ENCODE measurements around the gene HYOU1.
A peak's percentile ranks its signal among the peaks of the same experiment; 100 is the strongest.

HYOU1 gene

DNA sequence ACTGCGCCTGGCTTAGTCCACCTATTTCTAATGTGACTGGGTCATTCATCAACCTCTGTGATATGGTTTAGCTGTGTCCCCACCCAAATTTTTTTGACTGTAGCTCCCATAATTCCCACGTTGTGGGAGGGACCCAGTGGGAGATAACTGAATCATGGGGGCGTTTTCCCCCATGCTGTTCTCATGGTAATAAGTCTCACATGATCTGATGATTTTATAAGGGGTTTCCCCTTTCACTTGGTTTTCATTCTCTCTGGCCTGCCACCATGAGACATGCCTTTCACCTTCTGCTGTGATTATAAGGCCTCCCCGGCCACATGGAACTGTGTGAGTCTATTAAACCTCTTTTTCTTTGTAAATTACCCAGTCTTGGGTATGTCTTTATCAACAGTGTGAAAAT, 50.3 kb downstream of the HYOU1 start:
- Histone ChIP-seq H3K27ac (ENCODE audit: insufficient read depth, low read length, poor library complexity, severe bottlenecking) (no peak overlapping the region), H3K9me3 (ENCODE audit: control insufficient read depth, low read length) (no peaks in the 10 kb centered on the region), H3K4me3 (ENCODE audit: insufficient read depth, low read depth, low read length, poor library complexity, severe bottlenecking) (no peak overlapping the region), H3K27me3 (replicated peaks; ENCODE audit: control insufficient read depth, insufficient read depth, low read length, poor library complexity, severe bottlenecking) (no peaks in the 10 kb centered on the region), H3K36me3 (ENCODE audit: control insufficient read depth, insufficient read depth, low read length) (peaks cover 40% of the 10 kb centered on the region), H3K4me1 (ENCODE audit: control insufficient read depth, insufficient read depth, low read length, poor library complexity, severe bottlenecking) (no peaks in the 10 kb centered on the region)
- no peak for DNase-seq

DNA sequence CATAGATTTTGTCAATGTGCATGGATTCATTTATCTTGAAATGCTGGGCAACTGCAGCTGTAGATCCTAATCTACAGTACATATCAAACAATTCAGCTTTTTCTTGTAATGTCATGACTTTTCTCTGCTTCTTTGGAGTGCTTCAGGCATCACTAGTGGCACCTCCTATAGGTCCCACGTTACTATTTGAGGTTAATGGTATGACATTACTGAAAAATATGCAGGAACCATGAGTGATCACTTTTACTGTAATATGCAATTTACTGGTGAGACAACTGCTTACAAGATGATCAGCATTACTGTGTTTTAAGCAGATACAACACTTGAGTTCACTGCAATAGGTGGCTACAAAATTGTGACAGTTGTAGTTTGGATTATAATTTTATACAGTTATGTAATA, 56.1 kb downstream of the HYOU1 start:
- Histone ChIP-seq H3K9me3 (ENCODE audit: control insufficient read depth, low read length) (no peaks in the 10 kb centered on the region), H3K4me1 (ENCODE audit: control insufficient read depth, insufficient read depth, low read length, poor library complexity, severe bottlenecking) (peaks cover 17% of the 10 kb centered on the region), H3K27me3 (replicated peaks; ENCODE audit: control insufficient read depth, insufficient read depth, low read length, poor library complexity, severe bottlenecking) (no peaks in the 10 kb centered on the region), H3K36me3 (ENCODE audit: control insufficient read depth, insufficient read depth, low read length) (peaks cover 29% of the 10 kb centered on the region), H3K27ac (ENCODE audit: insufficient read depth, low read length, poor library complexity, severe bottlenecking) (no peak overlapping the region), H3K4me3 (ENCODE audit: insufficient read depth, low read depth, low read length, poor library complexity, severe bottlenecking) (no peak overlapping the region)
- no peak for DNase-seq

DNA sequence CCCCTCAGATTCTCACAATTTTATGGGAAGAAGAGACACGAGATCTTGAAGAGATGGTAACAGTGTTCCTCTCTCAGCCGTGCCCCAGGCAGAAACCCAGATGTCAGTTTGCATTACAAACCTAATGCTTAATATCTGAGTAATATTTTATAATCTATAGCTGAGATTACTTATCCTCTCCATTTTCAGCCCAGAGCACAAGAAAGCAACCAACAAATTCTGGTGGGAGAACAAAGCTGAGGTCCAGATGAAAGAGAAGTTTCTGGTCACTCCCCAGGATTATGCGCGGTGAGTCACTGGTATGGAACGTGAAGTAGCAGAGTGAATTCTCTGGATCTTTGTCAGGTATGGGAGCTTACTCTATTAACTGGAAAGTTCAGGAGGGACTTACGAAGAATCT, 58.2 kb downstream of the HYOU1 start:
- H3K4me1 ChIP-seq (ENCODE audit: control insufficient read depth, insufficient read depth, low read length, poor library complexity, severe bottlenecking): peaks cover 17% of the 10 kb centered on the region
- H3K9me3 ChIP-seq (ENCODE audit: control insufficient read depth, low read length): no peaks in the 10 kb centered on the region
- H3K36me3 ChIP-seq (ENCODE audit: control insufficient read depth, insufficient read depth, low read length): peaks cover 25% of the 10 kb centered on the region
- peak overlapping the region; percentile 85 for H3K27ac ChIP-seq (ENCODE audit: insufficient read depth, low read length, poor library complexity, severe bottlenecking)
- H3K4me3 ChIP-seq (ENCODE audit: insufficient read depth, low read depth, low read length, poor library complexity, severe bottlenecking): peak overlapping the region; percentile 78
- no peak for DNase-seq
- no peaks in the 10 kb centered on the region for H3K27me3 ChIP-seq (replicated peaks; ENCODE audit: control insufficient read depth, insufficient read depth, low read length, poor library complexity, severe bottlenecking)

DNA sequence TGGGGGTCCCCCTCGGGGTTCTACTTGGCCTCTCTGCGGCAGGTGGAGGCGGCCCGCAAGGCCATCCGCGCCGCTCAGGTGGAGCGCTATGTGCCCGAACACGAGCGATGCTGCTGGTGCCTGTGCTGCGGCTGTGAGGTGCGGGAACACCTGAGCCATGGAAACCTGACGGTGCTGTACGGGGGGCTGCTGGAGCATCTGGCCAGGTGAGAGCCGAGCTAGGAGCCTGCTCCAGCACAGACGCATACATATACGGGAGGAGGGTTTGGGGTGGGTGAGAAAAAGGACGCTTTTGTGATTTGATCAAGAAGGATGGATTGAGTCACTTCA, 58.7 kb downstream of the HYOU1 start:
- H3K9me3 ChIP-seq (ENCODE audit: control insufficient read depth, low read length): no peaks in the 10 kb centered on the region
- H3K27me3 ChIP-seq (replicated peaks; ENCODE audit: control insufficient read depth, insufficient read depth, low read length, poor library complexity, severe bottlenecking): no peaks in the 10 kb centered on the region
- no peak for DNase-seq

DNA sequence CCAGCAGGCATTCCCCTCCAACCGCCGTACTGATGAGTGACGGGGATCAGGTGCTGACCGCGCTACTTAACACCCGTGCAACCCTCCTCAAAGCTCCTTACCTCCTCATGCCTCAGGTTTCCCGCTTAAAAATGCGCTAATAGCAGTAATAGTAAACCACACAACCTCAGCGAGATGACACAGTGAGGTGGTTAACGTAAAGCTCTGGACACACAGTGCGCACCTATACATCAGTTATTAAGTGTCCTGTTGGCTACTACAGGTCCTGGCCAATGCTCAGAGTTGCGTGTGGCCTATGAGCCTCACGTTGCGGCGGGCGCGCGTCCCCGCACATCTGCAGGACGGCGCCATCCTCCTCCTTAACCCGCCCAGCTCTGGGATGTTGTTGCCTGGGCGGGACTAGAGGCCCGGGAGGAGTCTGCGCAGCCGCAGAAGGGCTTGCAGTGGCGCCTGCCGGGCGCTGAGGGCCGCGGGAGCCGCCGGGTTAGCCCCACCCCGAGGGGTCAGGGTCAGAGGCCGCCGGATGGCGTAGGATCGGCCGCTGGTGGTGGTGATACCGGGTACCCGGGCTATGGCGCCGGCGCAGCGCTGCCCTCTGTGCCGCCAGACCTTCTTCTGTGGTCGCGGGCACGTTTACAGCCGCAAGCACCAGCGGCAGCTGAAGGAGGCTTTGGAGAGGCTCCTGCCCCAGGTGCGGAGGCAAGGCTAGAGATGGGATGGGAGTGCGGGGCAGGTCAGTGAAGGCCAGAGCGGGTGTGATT, 59.2 kb downstream of the HYOU1 start, which contains the start of gene CENATAC:
Gene CENATAC, plus strand, starts transcription at position 512 of the 761 bp plus-strand sequence. Its CDS starts 60 bp downstream, at position 572.
- Histone ChIP-seq H3K9me3 (ENCODE audit: control insufficient read depth, low read length) (no peaks in the 10 kb centered on the region), H3K4me1 (ENCODE audit: control insufficient read depth, insufficient read depth, low read length, poor library complexity, severe bottlenecking) (peaks cover 17% of the 10 kb centered on the region), H3K4me3 (ENCODE audit: insufficient read depth, low read depth, low read length, poor library complexity, severe bottlenecking) (peak within 1 kb of the TSS; percentile 78), H3K27ac (ENCODE audit: insufficient read depth, low read length, poor library complexity, severe bottlenecking) (peak within 1 kb of the TSS; percentile 85), H3K27me3 (replicated peaks; ENCODE audit: control insufficient read depth, insufficient read depth, low read length, poor library complexity, severe bottlenecking) (no peaks in the 10 kb centered on the region), H3K36me3 (ENCODE audit: control insufficient read depth, insufficient read depth, low read length) (peaks cover 20% of the 10 kb centered on the region)
- DNase-seq: peak; percentile 92 to 96 (median 93)

More for the DNA sequence above, 58.7 kb downstream of the HYOU1 start:
- peak overlapping the region; percentile 78 for H3K4me3 ChIP-seq (ENCODE audit: insufficient read depth, low read depth, low read length, poor library complexity, severe bottlenecking)
- H3K36me3 ChIP-seq (ENCODE audit: control insufficient read depth, insufficient read depth, low read length): peaks cover 25% of the 10 kb centered on the region
- peaks cover 17% of the 10 kb centered on the region for H3K4me1 ChIP-seq (ENCODE audit: control insufficient read depth, insufficient read depth, low read length, poor library complexity, severe bottlenecking)
- H3K27ac ChIP-seq (ENCODE audit: insufficient read depth, low read length, poor library complexity, severe bottlenecking): peak overlapping the region; percentile 85

DNA sequence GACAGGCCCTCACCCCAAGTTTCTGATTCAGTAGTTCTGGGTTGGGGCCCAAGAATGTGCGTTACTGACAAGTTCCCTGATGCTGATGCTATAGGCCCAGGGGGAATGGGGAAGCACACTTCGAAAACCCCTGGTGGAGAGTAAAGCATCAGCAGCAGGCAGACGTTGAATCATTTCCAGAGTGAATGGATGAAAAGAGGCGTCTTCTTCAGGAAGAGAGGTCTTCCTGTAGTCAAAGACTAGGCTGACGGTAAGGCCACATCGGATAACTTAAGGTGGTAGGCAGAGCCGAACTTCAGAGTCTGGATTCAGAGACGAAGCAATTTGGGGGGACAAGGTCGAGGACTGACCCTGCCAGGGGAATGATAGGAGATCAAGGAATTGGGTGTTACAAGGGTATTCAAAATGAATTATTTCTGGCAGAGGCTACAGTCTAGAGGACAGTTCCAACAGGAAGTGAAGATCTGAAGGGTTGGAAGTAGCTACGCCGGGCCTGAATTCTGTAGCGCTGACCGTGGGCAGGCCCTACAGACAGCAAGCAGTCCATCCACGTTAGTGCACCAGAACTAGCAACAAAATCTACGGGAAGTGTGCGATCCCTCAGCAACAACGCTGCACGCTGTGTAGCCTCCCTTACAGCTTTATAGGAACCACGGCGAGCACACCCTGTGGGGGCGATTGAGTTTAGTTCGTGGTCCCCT, 59.9 kb downstream of the HYOU1 start:
- H3K9me3 ChIP-seq (ENCODE audit: control insufficient read depth, low read length): no peaks in the 10 kb centered on the region
- peak in 2 of 3 donors; percentile 13 to 30 for DNase-seq
- peak overlapping the region; percentile 78 for H3K4me3 ChIP-seq (ENCODE audit: insufficient read depth, low read depth, low read length, poor library complexity, severe bottlenecking)
- peaks cover 20% of the 10 kb centered on the region for H3K36me3 ChIP-seq (ENCODE audit: control insufficient read depth, insufficient read depth, low read length)
- peak overlapping the region; percentile 85 for H3K27ac ChIP-seq (ENCODE audit: insufficient read depth, low read length, poor library complexity, severe bottlenecking)
- peaks cover 17% of the 10 kb centered on the region for H3K4me1 ChIP-seq (ENCODE audit: control insufficient read depth, insufficient read depth, low read length, poor library complexity, severe bottlenecking)
- H3K27me3 ChIP-seq (replicated peaks; ENCODE audit: control insufficient read depth, insufficient read depth, low read length, poor library complexity, severe bottlenecking): no peaks in the 10 kb centered on the region
